Caki2 (cell line): ENCODE measurements around the gene CD302. TPM values are rescaled to one million over a fixed set of nuclear protein-coding genes. Genes with fewer than 3 reads are reported as not detected.
"Not testable (repeated sequence)": the region's sequence is repeated elsewhere in the genome, so short reads cannot be mapped to it uniquely, and the experiment has no call there.

Source experiments
- DNase-seq: peaks from one replicate; pipeline ENCODE4 v3.0.0-alpha.2; 2015; ENCODE audit warnings: low read depth
- in situ Hi-C: cut with HindIII; loops from 2 replicates; pipeline ENCODE4 v1.10.0; 2016; ENCODE audit warnings: low sequenced_read_pairs, low pct_unique_long_range_greater_than_20kb, mixed read lengths
- total RNA-seq: library from RNA; depleted of rRNA; stranded (reverse); fragments of >200 nt; shearing (Covaris generic); gene quantifications from 2 replicates; pipeline ENCODE4 v1.2.3, GENCODE V29; 2014; ENCODE audit warnings: low replicate concordance

CD302 gene
- total RNA-seq, 1 experiment from 2014 or later: not detected

DNA sequence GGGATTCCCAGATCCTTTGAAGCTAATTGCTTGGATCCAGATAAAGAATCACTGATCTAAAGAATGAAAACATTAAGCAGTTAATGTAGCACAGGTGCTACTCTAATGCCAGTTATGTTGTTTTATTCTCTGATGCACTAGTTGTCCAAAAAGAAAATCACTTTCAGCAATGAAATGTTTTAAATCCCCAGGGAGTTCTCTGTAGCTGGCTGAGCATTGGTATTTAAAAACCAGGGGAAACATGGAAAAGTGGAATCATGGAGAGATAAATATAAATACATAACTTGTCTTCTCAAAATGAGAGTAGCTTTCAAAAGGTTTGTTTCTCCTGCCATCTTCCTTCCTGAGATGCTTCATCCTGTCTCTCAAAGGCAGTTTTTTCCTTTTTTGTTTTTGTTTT is 37.7 kb downstream of the CD302 start:
- DNase-seq: no peak
- in situ Hi-C loops: no loop called here

DNA sequence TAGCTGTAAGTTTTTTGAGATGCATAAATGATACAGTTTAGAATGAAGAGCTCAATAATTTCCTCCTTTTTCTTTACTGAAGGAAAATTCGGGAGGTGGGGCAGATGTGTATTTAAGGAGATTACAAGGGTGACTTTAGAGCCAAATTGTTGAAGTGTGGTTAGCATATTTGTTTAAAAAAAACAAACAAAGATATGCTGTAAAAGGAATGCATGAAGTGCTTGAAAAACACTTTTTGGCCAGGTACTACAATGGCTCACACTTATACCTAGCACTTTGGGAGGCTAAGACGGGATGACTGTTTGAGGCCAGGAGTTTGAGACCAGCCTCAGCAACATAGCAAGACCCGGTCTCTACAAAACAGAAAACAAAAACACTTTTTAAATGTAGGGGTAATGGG is 38.4 kb downstream of the CD302 start:
- in situ Hi-C loops: no loop called here
- DNase-seq: no peak

DNA sequence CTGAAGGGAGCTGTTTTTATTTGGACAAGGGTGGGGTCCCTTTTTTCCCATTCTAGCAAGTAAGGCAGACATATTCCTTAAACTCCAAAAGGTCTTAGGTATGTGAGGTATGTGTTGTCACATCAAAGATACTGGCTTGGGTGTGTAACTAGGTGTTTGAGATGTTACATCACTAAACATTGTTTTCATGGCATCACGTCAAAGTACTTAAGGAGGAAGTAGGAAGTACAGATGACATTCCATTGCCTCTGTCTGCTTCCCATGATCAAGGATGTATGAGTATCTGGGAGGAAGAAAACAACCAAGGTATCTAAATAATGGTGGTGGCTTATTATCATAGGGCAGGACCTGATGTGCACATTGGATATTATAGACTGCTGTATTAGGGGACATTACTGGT is 39.3 kb downstream of the CD302 start:
- in situ Hi-C loops: no loop called here
- DNase-seq: no peak

DNA sequence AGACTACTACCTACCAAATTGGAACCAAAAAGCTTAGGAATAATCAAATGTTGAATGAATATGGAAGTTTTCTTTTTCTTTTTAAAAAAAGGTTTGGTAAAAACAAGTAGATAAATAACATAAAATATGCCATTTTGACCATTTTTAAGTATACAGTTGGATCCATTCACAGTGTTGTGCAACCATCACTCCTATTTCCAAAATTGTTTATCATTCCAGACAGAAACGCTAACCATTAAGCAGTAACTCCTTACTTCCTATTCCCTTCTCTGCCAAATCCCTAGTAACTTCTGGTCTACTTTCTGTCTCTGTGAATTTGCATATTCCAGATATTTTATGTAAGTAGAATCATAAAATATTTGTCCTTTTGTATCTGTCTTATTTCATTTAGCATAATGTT is 39.8 kb downstream of the CD302 start:
- in situ Hi-C loops: no loop called here
- no peak for DNase-seq

DNA sequence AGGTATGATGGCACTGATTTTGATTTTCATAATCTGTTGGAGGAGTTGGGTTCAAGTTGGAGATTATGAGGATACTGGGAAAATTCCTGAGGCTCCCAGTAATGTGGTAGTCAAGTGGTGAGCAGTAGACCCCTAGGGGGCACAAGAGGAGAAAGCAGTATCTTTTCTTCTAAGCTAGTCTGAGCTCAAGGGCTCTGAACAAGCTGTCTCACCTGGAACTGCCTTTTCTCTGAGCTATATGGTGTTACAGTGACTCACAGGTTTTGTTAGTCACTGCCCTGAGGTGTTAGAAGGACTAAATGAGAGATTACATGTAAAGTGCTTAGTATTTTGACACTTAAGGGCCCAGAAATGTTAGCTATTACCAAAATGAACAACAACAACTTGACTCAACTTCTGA is 42.2 kb downstream of the CD302 start:
- DNase-seq: peak; percentile 70
- in situ Hi-C loops: no loop called here

DNA sequence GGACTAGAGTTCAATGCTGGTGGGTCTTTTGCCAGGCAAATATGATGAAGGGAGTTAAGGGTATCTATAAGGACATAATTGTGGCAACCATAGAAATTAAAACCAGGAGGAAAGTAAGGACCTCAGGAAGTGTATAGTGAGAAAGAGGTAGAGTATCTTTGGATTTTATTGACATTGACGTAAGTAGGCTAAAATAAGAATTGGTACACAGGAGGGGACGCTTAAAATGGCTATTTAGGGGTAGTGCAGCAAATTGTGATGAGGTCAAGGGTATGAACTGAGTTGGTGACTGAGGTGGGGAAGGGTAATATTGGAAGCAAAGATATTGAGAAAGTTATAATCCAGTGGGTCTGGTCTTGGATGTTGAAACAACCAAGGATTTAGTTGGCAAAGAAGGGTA is 43.0 kb downstream of the CD302 start:
- no peak for DNase-seq
- in situ Hi-C loops: no loop called here

DNA sequence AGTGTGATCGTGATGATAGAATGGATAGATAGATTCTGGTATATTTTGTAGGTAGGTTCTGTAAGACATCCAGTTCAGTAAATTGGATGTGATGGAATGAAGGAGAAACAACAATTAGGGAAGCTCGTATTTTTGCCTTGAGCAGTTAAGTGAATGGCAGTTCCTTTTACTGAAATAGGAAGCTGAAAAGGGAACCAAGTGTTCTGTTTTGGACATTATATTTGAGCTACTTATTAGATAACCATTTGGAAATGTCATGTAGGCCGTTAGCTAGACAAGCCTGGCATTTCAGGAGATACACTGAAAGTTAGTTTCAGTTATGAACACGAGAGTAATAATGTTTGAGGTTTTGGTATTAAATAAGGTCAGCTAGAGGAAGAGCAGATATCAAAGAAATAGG is 44.2 kb downstream of the CD302 start:
- DNase-seq: no peak
- in situ Hi-C loops: no loop called here

DNA sequence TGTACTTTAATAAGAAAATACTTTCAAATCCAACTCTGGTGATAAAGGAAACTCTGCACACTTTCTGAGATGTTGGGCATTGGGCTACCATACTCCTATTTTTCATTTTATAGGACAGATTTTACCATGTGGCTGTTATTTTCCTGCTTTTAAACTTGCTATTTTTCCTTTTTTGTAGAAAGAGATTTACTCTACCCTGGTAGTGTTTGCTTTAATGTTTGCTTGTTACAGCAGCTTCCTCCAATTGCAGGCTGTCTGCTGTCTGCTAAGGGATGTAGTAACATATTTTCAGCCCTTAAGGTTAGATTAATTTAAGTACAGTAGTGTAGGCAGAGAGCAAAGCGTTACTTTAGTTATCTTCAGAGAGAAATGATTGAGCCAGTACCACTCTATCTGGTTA is 47.1 kb downstream of the CD302 start:
- in situ Hi-C loops: no loop called here
- no peak for DNase-seq

DNA sequence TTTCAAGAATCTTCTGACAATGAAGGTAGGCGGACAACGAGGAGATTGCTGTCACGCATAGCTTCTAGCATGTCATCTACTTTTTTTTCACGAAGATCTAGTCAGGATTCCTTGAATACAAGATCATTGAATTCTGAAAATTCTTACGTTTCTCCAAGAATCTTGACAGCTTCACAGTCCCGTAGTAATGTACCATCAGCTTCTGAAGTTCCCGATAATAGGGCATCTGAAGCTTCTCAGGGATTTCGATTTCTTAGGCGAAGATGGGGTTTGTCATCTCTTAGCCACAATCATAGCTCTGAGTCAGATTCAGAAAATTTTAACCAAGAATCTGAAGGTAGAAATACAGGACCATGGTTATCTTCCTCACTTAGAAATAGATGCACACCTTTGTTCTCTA is 49.9 kb downstream of the CD302 start:
- no peak for DNase-seq

DNA sequence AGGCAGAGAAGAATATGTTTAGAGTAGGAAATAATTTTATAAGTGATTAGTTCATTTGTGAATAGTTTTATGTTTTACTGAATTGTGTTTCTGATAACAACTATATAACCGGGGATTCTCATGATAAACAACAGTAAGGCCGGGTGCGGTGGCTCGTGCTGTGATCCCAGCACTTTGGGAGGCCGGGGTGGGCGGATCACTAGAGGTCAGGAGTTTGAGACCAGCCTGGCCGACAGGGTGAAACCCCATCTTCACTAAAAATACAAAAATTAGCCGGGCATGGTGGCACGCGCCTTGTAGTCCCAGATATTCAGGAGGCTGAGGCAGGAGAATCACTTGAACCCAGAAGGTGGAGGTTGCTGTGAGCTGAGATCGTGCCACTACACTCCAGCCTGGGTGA is 52.8 kb downstream of the CD302 start:
- in situ Hi-C loops, DNase-seq: not testable (repeated sequence)

More for the DNA sequence above, 49.9 kb downstream of the CD302 start:
- in situ Hi-C loops: no loop called here

DNA sequence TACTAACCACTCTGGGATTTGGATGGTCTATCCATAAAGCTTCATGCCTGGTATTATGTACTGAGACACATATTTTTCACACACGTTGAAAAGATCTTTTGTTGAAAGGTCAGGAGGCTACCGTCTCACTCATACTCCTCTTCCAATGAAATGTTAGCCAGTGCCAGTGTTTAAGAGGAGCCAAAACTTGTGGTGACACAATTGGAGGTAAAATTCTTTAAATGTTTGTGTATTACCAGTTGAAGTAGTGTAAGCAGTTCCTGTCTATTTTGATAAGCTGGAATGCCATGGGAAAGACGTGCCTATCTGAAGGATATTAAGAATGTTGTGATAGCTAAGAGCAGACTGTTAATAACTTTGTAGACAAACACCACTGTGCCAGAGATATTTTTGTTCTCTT is 53.6 kb downstream of the CD302 start:
- in situ Hi-C loops: no loop called here
- peak; percentile 78 for DNase-seq

DNA sequence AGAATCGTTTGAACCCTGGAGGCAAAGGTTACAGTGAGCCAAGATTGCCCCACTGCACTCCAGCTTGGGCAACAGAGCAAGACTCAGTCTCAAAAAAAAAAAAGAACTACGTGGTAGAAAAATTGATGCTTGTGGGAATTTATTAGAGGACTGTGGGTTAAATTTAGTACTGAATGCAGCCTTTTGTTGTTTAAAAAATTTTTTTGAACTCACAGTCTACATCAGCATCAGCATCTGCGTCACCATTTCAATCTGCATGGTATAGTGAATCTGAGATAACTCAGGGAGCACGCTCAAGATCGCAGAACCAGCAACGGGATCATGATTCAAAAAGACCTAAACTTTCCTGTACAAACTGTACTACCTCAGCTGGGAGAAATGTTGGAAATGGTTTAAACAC is 55.2 kb downstream of the CD302 start:
- no peak for DNase-seq
- in situ Hi-C loops: no loop called here

DNA sequence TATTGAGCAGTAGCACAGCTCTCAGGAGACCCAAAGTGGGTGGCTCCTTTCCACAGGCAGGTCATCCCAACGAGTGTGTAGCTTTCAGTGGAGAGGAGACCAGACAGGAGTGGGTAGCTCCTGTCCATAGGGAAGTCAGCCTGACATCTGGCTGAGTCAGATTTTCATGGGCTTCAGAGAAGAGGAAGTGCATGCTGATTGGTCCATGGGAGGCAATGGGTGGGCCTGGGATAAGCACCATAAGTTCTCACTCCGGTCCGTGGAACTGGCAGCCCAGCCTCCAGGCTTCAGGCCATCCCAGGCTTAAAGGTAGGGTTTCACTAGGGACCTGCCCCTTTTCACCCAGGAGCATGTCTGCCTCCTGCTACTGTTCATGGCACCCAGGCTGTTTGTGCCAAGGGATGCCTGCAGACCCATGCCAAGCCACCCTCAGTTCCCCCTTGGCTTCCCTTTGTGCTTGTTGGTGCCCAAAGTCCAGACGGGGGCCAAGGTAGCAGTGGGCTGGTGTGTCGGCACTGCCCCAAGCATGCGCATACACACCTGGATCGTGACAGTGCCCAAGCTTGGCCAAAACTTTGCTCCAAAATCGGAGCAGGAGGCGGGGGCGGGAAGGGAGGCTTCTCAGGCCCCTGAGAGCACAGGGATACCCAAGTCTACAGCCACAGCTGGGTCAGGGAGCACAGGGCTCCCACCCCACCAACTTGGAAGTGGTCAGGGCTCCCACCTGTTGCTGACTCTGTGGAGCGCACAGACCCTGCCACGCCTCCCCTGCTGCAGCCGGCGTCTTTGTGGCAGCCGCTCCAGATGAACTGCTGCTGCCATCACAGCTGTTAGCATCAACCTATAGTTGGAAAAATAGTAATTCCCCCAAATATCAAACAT is 59.3 kb downstream of the CD302 start:
- in situ Hi-C loops: no loop called here
- DNase-seq: no peak

DNA sequence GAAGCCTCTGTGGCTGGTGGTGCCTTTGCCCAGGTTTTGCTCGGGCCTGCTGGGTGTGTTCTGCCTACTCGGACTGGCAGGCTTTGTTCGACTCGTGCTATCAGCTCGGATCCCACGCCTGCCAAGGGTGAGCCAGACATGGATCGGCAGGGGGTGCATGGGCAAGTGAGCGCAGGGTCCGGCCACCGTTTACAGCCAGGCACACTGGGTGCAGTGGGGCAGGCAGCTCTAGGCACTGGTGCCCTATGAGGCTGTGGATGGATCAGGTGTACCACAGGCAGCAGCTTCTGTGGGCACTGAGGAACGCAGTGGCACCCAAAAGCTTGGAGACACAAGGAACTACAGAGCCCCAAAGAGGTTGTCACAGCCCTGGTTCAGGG is 60.1 kb downstream of the CD302 start:
- in situ Hi-C loops: no loop called here
- no peak for DNase-seq

DNA sequence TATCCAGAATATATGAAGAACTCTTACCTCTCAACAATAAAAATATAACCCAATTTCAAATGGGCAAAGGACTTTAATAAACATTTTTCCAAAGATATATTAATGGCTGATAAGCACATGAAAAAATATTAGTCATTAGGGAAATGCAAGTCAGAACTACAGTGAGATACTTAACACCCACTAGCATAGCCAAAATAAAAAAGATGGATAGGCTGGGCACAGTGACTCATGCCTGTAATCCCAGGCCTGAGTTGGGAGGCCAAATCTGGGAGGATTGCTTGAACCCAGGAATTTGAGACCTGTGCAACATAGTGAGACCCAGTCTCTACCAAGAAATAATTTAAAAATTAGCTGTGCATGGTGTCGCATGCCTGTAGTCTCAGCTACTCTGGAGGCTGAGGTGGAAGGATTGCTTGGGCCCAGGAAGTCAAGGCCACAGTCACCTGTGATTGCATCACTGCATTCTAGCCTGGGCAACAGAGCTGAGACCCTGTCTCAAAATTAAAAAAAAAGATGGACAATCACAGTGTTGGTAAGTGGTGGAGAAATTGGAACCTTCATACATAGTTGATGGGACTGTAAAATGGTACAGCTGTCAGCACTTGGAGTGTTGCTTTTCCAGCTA is 60.6 kb downstream of the CD302 start:
- in situ Hi-C loops: no loop called here
- DNase-seq: no peak

DNA sequence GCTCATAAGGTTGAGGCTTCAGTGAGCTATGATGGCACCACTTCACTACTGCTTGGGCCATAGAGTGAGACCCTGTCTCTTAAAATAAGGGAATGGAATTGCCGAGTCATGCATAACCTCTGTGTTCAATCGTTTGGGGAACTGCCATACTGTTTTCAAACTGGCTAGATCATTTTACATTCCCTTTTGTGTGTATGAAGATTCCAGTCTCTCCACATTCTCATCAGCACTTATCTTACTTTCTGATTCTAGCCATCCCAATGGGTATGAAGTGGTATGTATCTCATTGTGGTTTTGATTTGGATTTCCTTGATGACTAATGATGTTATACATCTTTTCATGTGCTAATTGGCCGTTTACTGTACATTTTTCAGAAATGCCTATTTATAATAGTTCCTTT is 62.0 kb downstream of the CD302 start:
- in situ Hi-C loops: no loop called here
- DNase-seq: no peak

DNA sequence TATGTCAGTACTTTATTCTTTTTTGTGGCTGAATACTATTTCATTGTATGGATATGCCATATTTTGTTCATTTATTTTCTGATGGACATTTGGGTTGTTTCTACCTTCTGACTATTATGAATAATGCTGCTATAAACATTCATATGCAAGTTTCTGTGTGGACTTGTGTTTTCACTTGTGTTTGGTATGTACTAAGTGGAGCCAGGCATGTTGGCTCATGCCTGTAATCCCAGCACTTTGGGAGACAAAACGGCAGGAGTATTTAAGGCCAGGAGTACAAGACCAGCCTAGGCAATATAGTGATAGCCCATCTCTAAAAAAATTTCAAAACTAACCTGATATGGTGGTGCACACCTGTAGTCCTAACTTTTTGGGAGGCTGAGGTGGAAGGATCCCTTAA is 62.4 kb downstream of the CD302 start:
- in situ Hi-C loops: no loop called here
- no peak for DNase-seq

DNA sequence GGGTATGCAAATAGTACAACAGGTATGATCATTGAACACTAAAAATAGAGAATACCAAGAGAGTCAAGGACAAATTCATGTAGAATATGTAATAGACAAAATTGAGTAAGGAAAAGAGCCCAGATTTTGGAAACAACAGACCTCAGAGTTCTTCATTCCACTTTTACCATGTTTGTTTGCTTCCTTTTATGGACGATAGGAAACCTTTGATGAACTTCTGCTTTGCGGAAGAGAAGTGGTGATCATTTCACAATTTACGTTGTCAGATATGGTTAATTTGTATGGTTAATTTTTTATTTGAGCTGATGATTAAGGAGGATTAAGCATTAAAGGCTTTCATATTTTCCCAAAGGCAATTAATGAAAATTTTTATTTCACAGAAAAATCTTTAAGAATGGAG is 69.4 kb downstream of the CD302 start:
- no peak for DNase-seq

DNA sequence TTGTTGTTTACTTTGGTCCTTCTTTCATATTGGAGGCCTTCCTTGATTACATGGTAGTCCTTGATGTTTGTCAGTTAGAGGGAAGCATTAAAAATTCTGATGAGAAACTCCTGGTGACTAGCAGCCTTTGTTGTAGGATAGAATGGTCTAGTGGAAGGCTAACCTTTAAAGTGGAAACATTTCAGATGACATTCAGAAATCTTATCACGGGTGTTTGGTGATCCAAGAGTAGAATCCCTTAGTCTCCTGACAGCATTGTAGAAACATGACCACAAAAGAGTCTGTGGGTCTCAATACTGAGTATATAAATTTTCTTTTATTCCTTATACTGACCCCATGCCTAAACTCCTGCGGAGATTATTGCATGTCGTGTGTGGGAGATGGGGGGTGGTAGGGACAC is 72.3 kb downstream of the CD302 start:
- in situ Hi-C loops: no loop called here

More for the DNA sequence above, 69.4 kb downstream of the CD302 start:
- in situ Hi-C loops: no loop called here

More for the DNA sequence above, 72.3 kb downstream of the CD302 start:
- DNase-seq: no peak
